IMR-90 (cell line): Measurements from ENCODE around the gene INPP5D. TPM values are rescaled to one million over a fixed set of nuclear protein-coding genes. Genes with fewer than 3 reads are reported as not detected.

Experiments
- ATAC-seq: fragments of 200-7000 bp; cut with Tn5 transposase; 2 replicates; pipeline ENCODE4 v1.9.1; 2020; ENCODE audit warnings: low read depth, mild to moderate bottlenecking, moderate library complexity
- BruUV-seq: library from RNA; stranded (reverse); fragments of 400-500 nt; replicated peaks from 2 replicates; lab custom pipeline; 2021; lab: Mats Ljungman, UMichigan
- CTCF ChIA-PET: fragments of 300-600 bp; formaldehyde crosslinking; extraction: SDS; loops from one replicate; lab custom pipeline; 2021; ENCODE audit warnings: antibody characterized with exemption; lab: Yijun Ruan, JAX
- POLR2A ChIA-PET: fragments of 300-600 bp; sonication (Branson Sonifier 250); formaldehyde crosslinking; loops from one replicate; lab custom pipeline; 2022; ENCODE audit warnings: antibody characterized with exemption; ENCODE audit not compliant: unreplicated experiment; lab: Charles Lee
- DNase-seq: peaks from one replicate; pipeline ENCODE4 v3.0.0; 2013
- H2AFZ ChIP-seq: replicated peaks from 2 replicates; pipeline ENCODE3; 2013; ENCODE audit warnings: low read length, mild to moderate bottlenecking; ENCODE audit not compliant: poor library complexity
- H2AK5ac ChIP-seq: 2 replicates; pipeline ENCODE4 v1.6.1; 2013; ENCODE audit warnings: low read depth, low read length, inconsistent platforms
- H2AK9ac ChIP-seq: replicated peaks from 2 replicates; pipeline ENCODE3; 2013; ENCODE audit warnings: mild to moderate bottlenecking, low read depth, low read length, moderate library complexity; ENCODE audit not compliant: poor library complexity
- H2BK120ac ChIP-seq: 2 replicates; pipeline ENCODE4 v1.6.1; 2013; ENCODE audit warnings: low read depth, low read length, inconsistent platforms
- H2BK15ac ChIP-seq: 3 replicates; pipeline ENCODE4 v1.6.1; 2013; ENCODE audit warnings: low read depth, low read length, inconsistent platforms
- H2BK20ac ChIP-seq: 2 replicates; pipeline ENCODE4 v1.6.1; 2013; ENCODE audit warnings: low read depth, mild to moderate bottlenecking, inconsistent platforms, low read length, moderate library complexity
- H2BK5ac ChIP-seq: 2 replicates; pipeline ENCODE4 v1.6.1; 2013; ENCODE audit warnings: mild to moderate bottlenecking, low read depth, low read length, inconsistent platforms; ENCODE audit not compliant: poor library complexity, severe bottlenecking
- H3K14ac ChIP-seq: replicated peaks from 2 replicates; pipeline ENCODE4 v1.6.1; 2013; ENCODE audit warnings: low read depth, low read length, inconsistent platforms
- H3K18ac ChIP-seq: 2 replicates; pipeline ENCODE4 v1.6.1; 2013; ENCODE audit warnings: low read depth, low read length, control low read depth
- H3K23ac ChIP-seq: 2 replicates; pipeline ENCODE4 v1.6.1; 2013; ENCODE audit warnings: low read depth, low read length, inconsistent platforms
- H3K27ac ChIP-seq: 2 replicates; pipeline ENCODE4 v1.5.1; 2013; ENCODE audit warnings: mild to moderate bottlenecking, control low read depth, low read length; ENCODE audit not compliant: insufficient read depth
- H3K27me3 ChIP-seq: 2 replicates; pipeline ENCODE4 v1.6.1; 2013; ENCODE audit warnings: low read length; ENCODE audit not compliant: control insufficient read depth, insufficient read depth
- H3K36me3 ChIP-seq: 2 replicates; pipeline ENCODE4 v1.6.1; 2013; ENCODE audit warnings: low read length, mixed read lengths; ENCODE audit not compliant: control insufficient read depth, insufficient read depth
- H3K4ac ChIP-seq: 2 replicates; pipeline ENCODE4 v1.6.1; 2013; ENCODE audit warnings: low read depth, low read length, inconsistent platforms
- H3K4me1 ChIP-seq: 2 replicates; pipeline ENCODE4 v1.6.1; 2013; ENCODE audit warnings: low read length, mixed read lengths; ENCODE audit not compliant: control insufficient read depth, insufficient read depth
- H3K4me2 ChIP-seq: 2 replicates; pipeline ENCODE4 v1.6.1; 2013; ENCODE audit warnings: low read depth, mild to moderate bottlenecking, control low read depth, low read length, moderate library complexity
- H3K4me3 ChIP-seq: 2 replicates; pipeline ENCODE4 v1.5.1; 2013; ENCODE audit warnings: low read depth, mild to moderate bottlenecking, control low read depth, low read length, moderate library complexity; ENCODE audit not compliant: insufficient read depth
- H3K56ac ChIP-seq: 2 replicates; pipeline ENCODE4 v1.6.1; 2013; ENCODE audit warnings: low read length, inconsistent platforms; ENCODE audit not compliant: insufficient read depth; ENCODE audit errors: extremely low read depth
- H3K79me1 ChIP-seq, 2 experiments: 2 replicates each; pipeline ENCODE4 v1.6.1; 2013; ENCODE audit warnings: low read length in 2 of 2, inconsistent platforms in 1 of 2, low read depth in 1 of 2
- H3K9ac ChIP-seq: 2 replicates; pipeline ENCODE4 v1.6.1; 2013; ENCODE audit warnings: low read depth, low read length, control low read depth
- H3K9me1 ChIP-seq: 2 replicates; pipeline ENCODE4 v1.6.1; 2013; ENCODE audit warnings: low read length, inconsistent platforms; ENCODE audit not compliant: insufficient read depth
- H3K9me3 ChIP-seq: 2 replicates; pipeline ENCODE4 v1.6.1; 2013; ENCODE audit warnings: low read length; ENCODE audit not compliant: control insufficient read depth, insufficient read depth
- H4K20me1 ChIP-seq: 2 replicates; pipeline ENCODE4 v1.6.1; 2013; ENCODE audit warnings: low read length, inconsistent platforms; ENCODE audit not compliant: insufficient read depth
- H4K5ac ChIP-seq: 2 replicates; pipeline ENCODE4 v1.6.1; 2013; ENCODE audit warnings: mild to moderate bottlenecking, low read depth, low read length, control low read depth
- H4K8ac ChIP-seq, 2 experiments: 2 replicates each; pipeline ENCODE4 v1.6.1; 2013; ENCODE audit warnings: low read depth in 2 of 2, low read length in 2 of 2, control low read depth in 1 of 2, inconsistent platforms in 1 of 2
- H4K91ac ChIP-seq: 2 replicates; pipeline ENCODE4 v1.6.1; 2013; ENCODE audit warnings: low read depth, low read length, inconsistent platforms; ENCODE audit not compliant: insufficient read depth
- BHLHE40 ChIP-seq: fragments of 150-350 bp; IDR thresholded peaks from 2 replicates; pipeline ENCODE4 v1.6.1; 2016; ENCODE audit warnings: mild to moderate bottlenecking, low read depth, low read length
- CTCF ChIP-seq: conservative IDR thresholded peaks from 2 replicates; pipeline ENCODE4 v1.5.1; 2012; ENCODE audit warnings: mild to moderate bottlenecking, low read depth, low read length, improper control_type of control experiment
- MXI1 ChIP-seq: IDR thresholded peaks from 2 replicates; pipeline ENCODE4 v1.6.1; 2012; ENCODE audit warnings: low read depth, mild to moderate bottlenecking, low read length, moderate library complexity, borderline replicate concordance
- NFE2L2 ChIP-seq: fragments of 150-350 bp; IDR thresholded peaks from 2 replicates; pipeline ENCODE4 v1.6.1; 2016; ENCODE audit warnings: low read depth, mild to moderate bottlenecking, low read length
- POLR2A ChIP-seq: IDR thresholded peaks from 2 replicates; pipeline ENCODE4 v1.6.1; 2012; ENCODE audit warnings: mild to moderate bottlenecking, low read depth, low read length
- RAD21 ChIP-seq: IDR thresholded peaks from 2 replicates; pipeline ENCODE4 v1.6.1; 2012; ENCODE audit warnings: low read length, improper control_type of control experiment
- RFX5 ChIP-seq: IDR thresholded peaks from 2 replicates; pipeline ENCODE4 v1.8.0; 2012; ENCODE audit warnings: low read depth, mild to moderate bottlenecking, low read length, moderate library complexity
- SMC3 ChIP-seq: fragments of 150-350 bp; IDR thresholded peaks from 2 replicates; pipeline ENCODE4 v1.6.1; 2016; ENCODE audit warnings: low read depth, mild to moderate bottlenecking, antibody characterized with exemption, low read length, moderate library complexity
- USF2 ChIP-seq: fragments of 150-350 bp; IDR thresholded peaks from 2 replicates; pipeline ENCODE4 v1.6.1; 2017; ENCODE audit warnings: mild to moderate bottlenecking, antibody characterized with exemption, low read length, low read depth
- WGBS, 2 experiments: methylation state at CpG; one replicate each; pipeline versions ENCODE4 v1.1.5 to v1.1.7; 2013; ENCODE audit warnings: missing lambda C conversion rate in 2 of 2; ENCODE audit not compliant: insufficient read length in 1 of 2; ENCODE audit errors: extremely low coverage in 2 of 2; 5-methylcytosine and 5-hydroxymethylcytosine counted together
- dilution Hi-C: fragments of 300-500 bp; cut with HindIII; formaldehyde crosslinking; loops from one replicate; pipeline ENCODE4 v1.14.3; 2018; ENCODE audit warnings: low sequenced_read_pairs; ENCODE audit not compliant: unreplicated experiment
- in situ Hi-C: fragments of 300-500 bp; cut with MboI; formaldehyde crosslinking; loops from 3 replicates; pipeline ENCODE4 v1.14.3; 2019; ENCODE audit warnings: low sequenced_read_pairs, inconsistent platforms, mixed read lengths
- intact Hi-C: fragments of 100-400 bp; cut with micrococcal nuclease; formaldehyde crosslinking; loops from 2 replicates; pipeline ENCODE4 v1.10.0; 2022
- polyA plus RNA-seq, 3 experiments: library from polyadenylated mRNA; depleted of rRNA; stranded (reverse); fragments of >200 nt; gene quantifications; 2 replicates each; pipeline ENCODE4 v1.2.3, GENCODE V29; 2012; ENCODE audit warnings: low replicate concordance in 1 of 3
- total RNA-seq: library from RNA; depleted of rRNA; stranded (reverse); fragments of >200 nt; gene quantifications from 2 replicates; pipeline ENCODE4 v1.2.3, GENCODE V29; 2012

INPP5D gene
- total and polyA plus RNA-seq, 2 of the 4 experiments (the other 2 are of a cell fraction): 0.18 to 0.29 TPM

GRCh38 chr2:233062946-233063268, 2.8 kb downstream of the INPP5D start:
- Histone ChIP-seq H4K20me1 (no peaks in the 10 kb centered on the region), H3K56ac (no peak overlapping the region), H2BK20ac (no peak overlapping the region), H3K9me3 (no peaks in the 10 kb centered on the region), H2AK9ac (no peak overlapping the region), H3K18ac (no peak overlapping the region), H3K14ac (no peak overlapping the region), H3K4ac (no peak overlapping the region), H3K79me1 (no peaks in the 10 kb centered on the region), H4K8ac (no peak overlapping the region), H3K4me1 (peaks cover 4% of the 10 kb centered on the region; the same call in 1 of the 2 replicates), H2BK15ac (no peak overlapping the region), H3K4me3 (no peak overlapping the region), H3K9me1 (no peaks in the 10 kb centered on the region), H3K9ac (no peak overlapping the region), H3K27ac (no peak overlapping the region), H2AK5ac (no peak overlapping the region), H3K36me3 (no peaks in the 10 kb centered on the region), H2BK120ac (no peak overlapping the region), H2AFZ (no peak overlapping the region), H2BK5ac (no peak overlapping the region), H3K4me2 (no peak overlapping the region), H4K5ac (no peak overlapping the region), H4K91ac (no peak overlapping the region), H3K23ac (no peak overlapping the region), H3K27me3 (no peaks in the 10 kb centered on the region; the same call in 1 of the 2 replicates)
- in situ Hi-C loops: no loop called here
- CTCF ChIA-PET: no interaction called here
- ATAC-seq (no peak), DNase-seq (no peak)
- no peak for TF ChIP-seq MXI1
- TF ChIP-seq NFE2L2: no peak
- TF ChIP-seq USF2: no peak
- TF ChIP-seq SMC3: no peak
- no peak for TF ChIP-seq RAD21
- TF ChIP-seq CTCF: no peak
- no peak for TF ChIP-seq POLR2A
- TF ChIP-seq RFX5: no peak
- no peak for TF ChIP-seq BHLHE40
- WGBS, 2 experiments: 92% methylated on average over 2 of the region's 6 CpGs; no CpG with 5 or more reads in 1 of the 2 experiments
- no TSS peak for BruUV-seq
- intact Hi-C loops: no loop called here
- POLR2A ChIA-PET: no interaction called here
- dilution Hi-C loops: no loop called here
